Epithelial cell of proximal tubule (primary cell): Measurements from ENCODE around the gene FLYWCH2. TPM values are rescaled to one million over a fixed set of nuclear protein-coding genes. Genes with fewer than 3 reads are reported as not detected.
A peak's percentile ranks its signal among the peaks of the same experiment; 100 is the strongest.
"Not testable (repeated sequence)": the region's sequence is repeated elsewhere in the genome, so short reads cannot be mapped to it uniquely, and the experiment has no call there.

Experiments
- DNase-seq: peaks from one replicate; pipeline ENCODE4 v3.0.0-alpha.2; 2011; ENCODE audit warnings: low read depth
- H3K4me3 ChIP-seq: 2 replicates; pipeline ENCODE4 v1.5.1; 2011; ENCODE audit warnings: low read depth, mild to moderate bottlenecking, low read length
- total RNA-seq: library from RNA; depleted of rRNA; stranded (reverse); fragments of >200 nt; gene quantifications from 2 replicates; pipeline ENCODE4 v1.2.3, GENCODE V29; 2015
- TF ChIP-seq, protein P1 (sequence below): conservative IDR thresholded peaks from 2 replicates; pipeline ENCODE4 v1.5.1; 2012; ENCODE audit warnings: low read depth, mild to moderate bottlenecking, low read length

FLYWCH2 gene
- total RNA-seq, 1 donor from 2014 or later = 49.6 TPM

DNA sequence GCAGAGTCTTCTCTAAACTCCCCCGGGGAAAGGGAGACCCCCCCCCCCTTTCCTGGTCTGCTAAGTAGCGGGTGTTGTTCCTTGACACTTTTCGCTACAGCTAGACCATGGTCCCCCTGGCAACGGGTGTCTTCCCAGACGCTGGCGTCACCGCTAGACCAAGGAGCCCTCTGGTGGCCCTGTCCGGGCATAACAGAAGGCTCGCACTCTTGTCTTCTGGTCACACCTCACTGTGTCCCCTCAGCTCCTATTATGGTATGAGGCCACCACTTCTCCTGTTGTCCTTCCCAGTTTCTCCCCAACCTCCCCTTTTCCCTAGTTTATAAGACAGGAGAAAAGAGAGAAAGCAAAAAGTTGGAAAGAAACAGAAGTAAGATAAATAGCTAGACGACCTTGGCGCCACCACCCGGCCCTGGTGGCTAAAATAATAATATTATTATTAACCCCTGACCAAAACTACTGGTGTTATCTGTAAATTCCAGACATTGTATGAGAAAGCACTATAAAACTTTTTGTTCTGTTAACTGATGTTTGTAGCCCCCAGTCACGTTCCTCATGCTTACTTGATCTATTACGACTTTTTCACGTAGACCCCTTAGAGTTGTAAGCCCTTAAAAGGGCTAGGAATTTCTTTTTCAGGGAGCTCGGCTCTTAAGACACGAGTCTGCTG lies 24.2 kb downstream of the FLYWCH2 start:
- not testable (repeated sequence) for H3K4me3 ChIP-seq, DNase-seq
- TF ChIP-seq, protein P1, sequence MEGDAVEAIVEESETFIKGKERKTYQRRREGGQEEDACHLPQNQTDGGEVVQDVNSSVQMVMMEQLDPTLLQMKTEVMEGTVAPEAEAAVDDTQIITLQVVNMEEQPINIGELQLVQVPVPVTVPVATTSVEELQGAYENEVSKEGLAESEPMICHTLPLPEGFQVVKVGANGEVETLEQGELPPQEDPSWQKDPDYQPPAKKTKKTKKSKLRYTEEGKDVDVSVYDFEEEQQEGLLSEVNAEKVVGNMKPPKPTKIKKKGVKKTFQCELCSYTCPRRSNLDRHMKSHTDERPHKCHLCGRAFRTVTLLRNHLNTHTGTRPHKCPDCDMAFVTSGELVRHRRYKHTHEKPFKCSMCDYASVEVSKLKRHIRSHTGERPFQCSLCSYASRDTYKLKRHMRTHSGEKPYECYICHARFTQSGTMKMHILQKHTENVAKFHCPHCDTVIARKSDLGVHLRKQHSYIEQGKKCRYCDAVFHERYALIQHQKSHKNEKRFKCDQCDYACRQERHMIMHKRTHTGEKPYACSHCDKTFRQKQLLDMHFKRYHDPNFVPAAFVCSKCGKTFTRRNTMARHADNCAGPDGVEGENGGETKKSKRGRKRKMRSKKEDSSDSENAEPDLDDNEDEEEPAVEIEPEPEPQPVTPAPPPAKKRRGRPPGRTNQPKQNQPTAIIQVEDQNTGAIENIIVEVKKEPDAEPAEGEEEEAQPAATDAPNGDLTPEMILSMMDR = peak; percentile 54

DNA sequence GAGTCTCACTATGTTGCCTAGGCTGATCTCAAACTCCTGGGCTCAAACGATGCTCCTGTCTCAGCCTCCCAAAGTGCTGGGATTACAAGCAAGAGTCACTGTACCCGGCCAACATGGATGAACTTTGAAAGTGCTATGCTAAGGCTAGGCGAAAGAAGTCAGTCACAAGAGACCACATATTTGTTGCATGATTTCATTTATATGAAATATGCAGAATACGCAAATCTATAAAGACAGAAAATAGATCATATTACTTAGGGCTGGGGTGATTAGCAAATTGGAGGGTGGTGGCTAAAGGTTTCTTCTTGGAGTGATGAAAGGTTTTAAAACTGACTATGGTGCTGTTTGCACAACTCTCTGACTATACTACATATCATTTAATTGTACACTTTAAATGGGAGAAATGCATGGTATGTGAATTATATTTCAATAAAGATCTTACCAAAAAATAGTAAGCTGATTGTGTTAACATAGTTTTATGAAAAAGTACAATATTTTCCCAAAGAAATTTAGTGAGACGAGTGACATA lies 27.5 kb downstream of the FLYWCH2 start:
- H3K4me3 ChIP-seq = no peak overlapping the region
- DNase-seq = no peak
- TF ChIP-seq, protein P1 = no peak

DNA sequence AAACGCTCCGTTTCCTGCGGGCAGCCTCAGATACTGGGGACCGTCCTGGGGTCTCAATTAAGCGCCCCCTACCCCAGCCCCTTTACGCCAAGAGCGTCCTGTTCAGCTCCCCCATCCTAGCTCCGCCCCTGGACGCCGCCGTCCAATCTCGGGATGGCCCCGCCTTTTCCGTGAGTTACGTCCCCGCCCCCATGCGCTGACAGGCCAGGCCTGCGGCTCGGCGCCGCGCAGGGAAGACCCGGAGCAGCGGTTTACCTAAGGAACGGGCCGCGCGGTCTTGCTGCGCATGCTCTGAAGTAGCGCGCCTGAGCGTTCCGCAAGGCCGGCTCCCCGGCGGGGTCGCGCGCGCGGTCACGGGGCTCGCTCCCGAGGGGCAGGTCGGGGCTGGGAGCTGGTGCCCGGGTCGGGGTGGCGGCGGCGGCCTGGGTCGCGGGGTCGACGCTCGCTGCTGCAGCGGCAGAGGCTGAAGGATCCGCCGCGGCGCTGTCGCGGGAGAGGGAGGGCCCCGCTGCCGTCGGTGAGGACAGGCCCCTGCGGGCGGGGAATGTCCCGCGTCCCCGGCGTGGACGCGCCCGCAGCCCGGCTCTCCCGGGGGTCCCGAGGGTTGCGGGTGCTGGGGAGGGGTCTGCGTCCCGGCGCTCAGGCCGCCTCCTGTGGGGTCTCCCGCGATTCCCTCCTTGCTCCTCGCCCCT lies 28.8 kb downstream of the FLYWCH2 start, which contains the start of gene FLYWCH1:
Gene FLYWCH1 (plus strand): TSS at position 294 of the 692 bp plus-strand sequence. CDS start 17,755 bp downstream, outside the sequence.
- peak within 1 kb of the TSS; percentile 86 for H3K4me3 ChIP-seq
- DNase-seq = peak; percentile 58
- TF ChIP-seq, protein P1 = no peak

DNA sequence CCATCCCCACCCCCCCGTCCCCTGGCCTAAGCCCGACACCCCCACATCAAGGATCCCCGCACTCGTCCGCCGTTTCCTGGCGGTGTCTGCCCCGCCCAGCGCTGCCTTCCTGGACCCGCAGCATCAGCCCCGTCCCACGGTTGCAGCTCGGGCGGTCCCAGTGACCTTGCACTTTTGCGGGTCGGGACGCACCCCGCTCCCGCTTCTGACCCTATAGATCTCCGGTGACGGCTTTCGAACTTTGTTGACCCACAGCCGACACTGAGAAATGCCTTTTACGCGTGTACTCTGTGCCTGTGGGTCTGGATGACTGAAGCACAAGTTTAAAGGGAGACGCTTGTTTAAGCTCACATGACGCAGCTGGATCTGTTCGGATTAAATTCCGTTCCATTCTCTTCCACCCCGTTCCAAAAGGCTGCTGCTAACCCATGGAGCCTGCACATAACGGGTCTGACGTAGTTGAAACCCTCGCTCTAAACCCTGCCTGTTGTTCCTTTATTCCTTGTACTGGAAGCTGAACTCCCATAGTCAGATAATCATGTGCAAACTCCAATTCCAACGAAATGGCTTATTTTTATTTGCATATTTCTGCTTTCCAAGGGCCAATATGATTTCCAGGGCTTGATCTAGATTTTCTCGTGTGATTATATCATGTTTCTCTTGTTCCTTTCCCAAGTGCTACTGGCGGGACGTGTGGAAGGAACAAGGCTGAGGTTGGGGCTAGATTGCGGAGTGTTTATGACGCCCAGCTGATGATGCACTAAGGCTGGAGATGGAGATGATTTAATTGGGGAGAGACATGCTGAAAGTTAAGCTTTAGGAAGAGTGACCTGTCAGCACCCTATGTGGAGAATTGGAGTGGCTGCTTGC lies 29.6 kb downstream of the FLYWCH2 start:
- no peak for DNase-seq
- peak overlapping the region; percentile 86 for H3K4me3 ChIP-seq
- TF ChIP-seq, protein P1 = no peak

DNA sequence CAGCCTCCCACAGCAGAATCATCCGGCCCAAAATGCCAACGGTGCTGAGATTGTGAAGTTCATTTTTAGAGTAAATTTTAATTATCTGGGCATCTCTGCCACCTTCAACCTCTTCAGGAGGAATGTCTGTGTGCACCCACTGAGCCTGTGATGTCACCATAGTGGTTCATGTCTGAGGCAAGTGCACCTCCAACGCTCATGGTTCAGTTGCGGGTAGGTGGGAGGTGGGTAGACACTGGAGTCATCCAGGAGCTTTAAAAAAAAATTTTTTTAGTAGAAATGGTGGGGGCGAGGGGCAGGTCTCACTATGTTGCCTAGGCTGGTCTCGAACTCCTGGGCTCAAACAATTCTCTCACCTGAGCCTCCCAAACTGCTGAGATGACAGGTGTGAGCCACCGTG lies 30.6 kb downstream of the FLYWCH2 start:
- TF ChIP-seq, protein P1 = no peak
- no peak overlapping the region for H3K4me3 ChIP-seq
- DNase-seq = no peak

DNA sequence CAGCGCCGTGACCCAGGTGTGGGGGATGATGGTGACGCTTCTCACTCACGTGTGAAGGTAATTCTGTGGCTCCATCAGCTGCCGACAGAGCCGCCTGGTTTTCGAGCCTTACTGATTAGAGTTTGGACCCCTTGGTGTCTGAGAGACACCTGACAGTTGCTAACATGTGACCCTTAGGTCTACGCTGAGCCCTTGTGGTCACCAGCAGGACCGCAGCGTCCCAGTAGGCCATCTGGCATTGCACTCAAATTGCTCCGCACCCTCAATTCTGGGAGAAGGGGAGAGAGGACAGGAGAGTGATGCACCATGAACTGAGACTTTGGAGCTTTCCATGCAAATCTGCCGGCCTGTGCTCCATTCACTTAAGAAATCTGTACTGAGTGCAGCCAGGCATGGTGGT lies 31.2 kb downstream of the FLYWCH2 start:
- TF ChIP-seq, protein P1 = no peak
- DNase-seq = no peak
- H3K4me3 ChIP-seq = no peak overlapping the region
